ENCODE data around the gene CALML3. TPM values are rescaled to one million over a fixed set of nuclear protein-coding genes. Genes with fewer than 3 reads are reported as not detected.

CALML3 gene
- total RNA-seq, result not detected in 2 replicates

DNA sequence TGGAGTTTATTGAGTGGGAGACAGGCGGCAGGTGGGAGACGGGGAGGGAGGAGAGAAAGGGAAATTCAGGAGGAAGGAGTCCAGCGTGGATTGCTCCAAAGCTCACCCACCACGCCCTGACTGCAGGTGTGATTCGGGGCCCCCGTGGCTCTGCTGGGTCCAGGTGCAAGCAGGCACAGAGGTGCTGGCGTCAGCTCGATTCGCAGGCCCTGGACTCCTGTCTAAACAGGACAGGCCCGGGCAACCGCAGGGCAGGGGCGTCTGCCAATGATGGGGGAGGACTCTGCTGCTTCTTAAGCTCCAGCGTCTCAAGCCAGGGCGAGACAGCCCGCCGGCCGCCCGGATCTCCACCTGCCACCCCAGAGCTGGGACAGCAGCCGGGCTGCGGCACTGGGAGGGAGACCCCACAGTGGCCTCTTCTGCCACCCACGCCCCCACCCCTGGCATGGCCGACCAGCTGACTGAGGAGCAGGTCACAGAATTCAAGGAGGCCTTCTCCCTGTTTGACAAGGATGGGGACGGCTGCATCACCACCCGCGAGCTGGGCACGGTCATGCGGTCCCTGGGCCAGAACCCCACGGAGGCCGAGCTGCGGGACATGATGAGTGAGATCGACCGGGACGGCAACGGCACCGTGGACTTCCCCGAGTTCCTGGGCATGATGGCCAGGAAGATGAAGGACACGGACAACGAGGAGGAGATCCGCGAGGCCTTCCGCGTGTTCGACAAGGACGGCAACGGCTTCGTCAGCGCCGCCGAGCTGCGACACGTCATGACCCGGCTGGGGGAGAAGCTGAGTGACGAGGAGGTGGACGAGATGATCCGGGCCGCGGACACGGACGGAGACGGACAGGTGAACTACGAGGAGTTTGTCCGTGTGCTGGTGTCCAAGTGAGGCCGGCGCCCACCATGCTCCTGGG, at the start of gene CALML3:
CALML3 (plus strand) TSS at position 321 of the 920 bp plus-strand sequence; CDS start at position 446, 125 bp downstream.

DNA sequence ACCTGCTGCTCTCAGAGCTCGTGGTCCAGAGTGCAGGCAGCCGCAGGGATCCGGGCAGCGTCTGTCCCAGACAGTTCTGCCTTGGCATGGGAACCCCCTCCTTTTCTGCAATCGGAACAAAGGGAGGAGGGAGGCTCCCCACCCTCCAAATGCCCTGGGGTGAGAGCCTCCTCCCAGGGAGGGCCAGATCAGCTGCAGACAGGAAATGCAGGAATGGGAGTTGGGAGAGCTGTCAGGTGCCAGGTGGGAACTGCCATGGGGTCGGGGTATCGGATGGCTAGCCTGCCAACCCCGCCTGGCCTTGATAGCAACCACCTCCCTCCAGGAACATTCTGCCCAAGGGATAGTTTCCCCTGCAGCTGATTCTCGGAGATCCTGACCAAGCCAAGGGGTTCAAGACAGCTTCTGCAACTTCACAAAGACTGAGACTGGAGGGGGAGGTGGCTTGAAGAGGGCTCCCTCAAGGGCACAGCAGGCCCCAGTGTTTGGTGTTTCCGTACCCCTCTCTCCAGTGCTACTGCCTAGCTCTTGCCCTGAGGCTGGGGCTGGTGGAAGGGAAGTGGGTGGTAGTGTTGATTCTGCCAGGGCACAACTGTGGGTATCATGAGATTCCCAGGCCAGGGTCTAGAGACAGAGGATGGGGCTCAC, 25.1 kb upstream of the CALML3 start, which contains the start of gene CALML5:
CALML5 (minus strand) TSS at position 78 of the 648 bp plus-strand sequence. CDS start 132 bp downstream, outside the sequence.

Other genes starting within 250 kb of the CALML3 start
- gene UCN3, start 160.0 kb upstream of the CALML3 start, total RNA-seq, result not detected in 2 replicates
- not detected in 2 replicates for gene TUBAL3, start 120.1 kb upstream of the CALML3 start, total RNA-seq
- gene NET1, start 112.4 kb upstream of the CALML3 start, total RNA-seq, result 15.9 and 16.5 TPM in 2 replicates
- not detected in 2 replicates for gene CALML5, start 25.4 kb upstream of the CALML3 start, total RNA-seq
- 8.2 and 10.6 TPM in 2 replicates for gene ASB13, start 141.6 kb downstream of the CALML3 start, total RNA-seq
- 18.9 and 23.7 TPM in 2 replicates for gene TASOR2, start 159.9 kb downstream of the CALML3 start, total RNA-seq

Data from bronchus fibroblast of lung (primary cell).